GM12878 (cell line): ENCODE data around the gene LDLRAD4. TPM values are rescaled to one million over a fixed set of nuclear protein-coding genes. Genes with fewer than 3 reads are reported as not detected.

Experiments
- ATAC-seq: fragments of 200-7000 bp; cut with Tn5 transposase; 3 replicates; pipeline ENCODE4 v1.9.1; 2020; ENCODE audit warnings: mild to moderate bottlenecking, moderate library complexity
- BruUV-seq: library from RNA; stranded (reverse); fragments of 400-500 nt; replicated peaks from 2 replicates; lab custom pipeline; 2021; lab: Mats Ljungman, UMichigan
- CTCF ChIA-PET: fragments of 300-600 bp; sonication (Branson Sonifier 250); formaldehyde crosslinking; extraction: SDS; loops from one replicate; lab custom pipeline; 2021; ENCODE audit warnings: inconsistent platforms; lab: Yijun Ruan, JAX
- POLR2A ChIA-PET: fragments of 350-600 bp; formaldehyde crosslinking; extraction: SDS; loops from one replicate; lab custom pipeline; 2021; ENCODE audit warnings: inconsistent platforms; lab: Charles Lee
- RAD21 ChIA-PET: fragments of 300-600 bp; sonication (Branson Sonifier 250); formaldehyde crosslinking; loops from one replicate; lab custom pipeline; 2023; ENCODE audit warnings: antibody characterized with exemption; ENCODE audit not compliant: unreplicated experiment; lab: Charles Lee
- SMC1A ChIA-PET: fragments of 300-600 bp; sonication (Branson Sonifier 250); formaldehyde crosslinking; loops from one replicate; lab custom pipeline; 2023; ENCODE audit not compliant: unreplicated experiment, uncharacterized antibody; lab: Charles Lee
- DNase-seq: peaks from one replicate; pipeline ENCODE4 v3.0.0-alpha.2; 2011; ENCODE audit warnings: low read depth, low spot score
- FAIRE-seq: peaks from 3 replicates; lab custom pipeline; 2011; peaks lifted over from hg19 to GRCh38; lab: Jason Lieb, UNC
- H2AFZ ChIP-seq: 2 replicates; pipeline ENCODE4 v1.6.0; 2011; ENCODE audit warnings: low read depth, low read length, control low read depth; ENCODE audit not compliant: control insufficient read depth
- H3K27ac ChIP-seq: 2 replicates; pipeline ENCODE4 v1.5.1; 2011; ENCODE audit warnings: control low read depth; ENCODE audit not compliant: control insufficient read depth, insufficient read depth
- H3K27me3 ChIP-seq, 2 experiments: replicated peaks in 1 of 2; 2 replicates each; pipeline versions ENCODE4 v1.6.0 to v1.6.1; 2011; ENCODE audit warnings: low read length in 1 of 2; ENCODE audit not compliant: control insufficient read depth in 2 of 2, insufficient read depth in 2 of 2
- H3K36me3 ChIP-seq, 2 experiments: 2 replicates each; pipeline ENCODE4 v1.5.1; 2011; ENCODE audit warnings: low read length in 1 of 2; ENCODE audit not compliant: control insufficient read depth in 2 of 2, insufficient read depth in 2 of 2
- H3K4me1 ChIP-seq: 2 replicates; pipeline ENCODE4 v1.6.1; 2011; ENCODE audit warnings: mild to moderate bottlenecking, low read length, moderate library complexity, mixed read lengths; ENCODE audit not compliant: control insufficient read depth, insufficient read depth
- H3K4me2 ChIP-seq: 2 replicates; pipeline ENCODE4 v1.6.0; 2011; ENCODE audit warnings: control low read depth; ENCODE audit not compliant: control insufficient read depth, insufficient read depth
- H3K4me3 ChIP-seq: fragments of 200-600 bp; sonication (generic); 2 replicates; pipeline ENCODE4 v1.5.1; 2016
- H3K79me2 ChIP-seq: 2 replicates; pipeline ENCODE4 v1.6.0; 2011; ENCODE audit warnings: low read length; ENCODE audit not compliant: control insufficient read depth, insufficient read depth
- H3K9ac ChIP-seq: 2 replicates; pipeline ENCODE4 v1.8.0; 2011; ENCODE audit warnings: low read length, control low read depth, mixed read lengths; ENCODE audit not compliant: control insufficient read depth, insufficient read depth
- H3K9me3 ChIP-seq: replicated peaks from 3 replicates; pipeline ENCODE4 v1.5.1; 2011; ENCODE audit warnings: mild to moderate bottlenecking, low read length; ENCODE audit not compliant: control insufficient read depth, insufficient read depth
- H4K20me1 ChIP-seq: 2 replicates; pipeline ENCODE4 v1.6.0; 2011; ENCODE audit not compliant: control insufficient read depth, insufficient read depth
- MYB ChIP-seq: fragments of 150-350 bp; IDR thresholded peaks from 2 replicates; pipeline ENCODE4 v1.6.1; 2014; ENCODE audit warnings: mild to moderate bottlenecking, low read depth, low read length, borderline replicate concordance
- RBBP5 ChIP-seq: fragments of 200-600 bp; sonication (generic); conservative IDR thresholded peaks from 2 replicates; pipeline ENCODE4 v1.6.1; 2016
- WGBS: methylation state at CpG from one replicate; pipeline ENCODE4 v1.1.6; 2016; ENCODE audit warnings: low lambda C conversion rate; ENCODE audit not compliant: insufficient replicate concordance, insufficient coverage; ENCODE audit errors: missing lambda C conversion rate; 5-methylcytosine and 5-hydroxymethylcytosine counted together
- in situ Hi-C: fragments of 300-500 bp; cut with MboI; formaldehyde crosslinking; loops from 9 replicates; pipeline ENCODE4 v1.14.3; 2018; ENCODE audit warnings: mixed read lengths
- intact Hi-C: fragments of 100-400 bp; cut with micrococcal nuclease; formaldehyde crosslinking; loops from one replicate; pipeline ENCODE4 v1.14.2; 2022; ENCODE audit not compliant: unreplicated experiment
- polyA plus RNA-seq, 11 experiments: library from polyadenylated mRNA; depleted of rRNA in 4 of 11; unstranded in 6 of 11; stranded (reverse) in 5 of 11; fragments of >200 nt; fragmentation: Nextera tagmentation in 4 of 11; fragmentation: Illumina TruSeq in 1 of 11; extraction: Ambion mirVana in 4 of 11; extraction: Trizol in 1 of 11; gene quantifications; 1 replicate in 1 of 11; 2 replicates in 10 of 11; pipeline versions ENCODE4 v1.2.1 to v1.2.3, GENCODE V29; 2011 to 2016; ENCODE audit warnings: inconsistent platforms in 2 of 11, missing spikeins in 2 of 11, low read depth in 1 of 11
- total RNA-seq, 4 experiments: library from RNA; depleted of rRNA in 3 of 4; stranded (reverse); fragments of >200 nt in 3 of 4; fragmentation: Illumina TruSeq in 1 of 4; extraction: Trizol in 1 of 4; gene quantifications; 2 replicates each; pipeline versions ENCODE4 v1.2.1 to v1.2.3, GENCODE V29; 2013 to 2021
- TF ChIP-seq, protein P1 (sequence below): fragments of 450-650 bp; IDR thresholded peaks from 2 replicates; pipeline ENCODE4 v1.6.1; 2016; ENCODE audit warnings: mild to moderate bottlenecking
- TF ChIP-seq, protein P2 (sequence below): IDR thresholded peaks from 2 replicates; pipeline ENCODE4 v1.6.1; 2011; ENCODE audit warnings: low read depth, low read length, improper control_type of control experiment, borderline replicate concordance
- TF ChIP-seq, protein P3 (sequence below): fragments of 450-650 bp; IDR thresholded peaks from 2 replicates; pipeline ENCODE4 v1.6.1; 2017; ENCODE audit warnings: low read depth, mild to moderate bottlenecking, moderate library complexity

Gene LDLRAD4
- total and polyA plus RNA-seq, 10 of the 15 experiments (the other 5 are each of a cell fraction or from before 2014, with no cell fraction given): 2.7 to 16.8 (median 11.2) TPM

DNA sequence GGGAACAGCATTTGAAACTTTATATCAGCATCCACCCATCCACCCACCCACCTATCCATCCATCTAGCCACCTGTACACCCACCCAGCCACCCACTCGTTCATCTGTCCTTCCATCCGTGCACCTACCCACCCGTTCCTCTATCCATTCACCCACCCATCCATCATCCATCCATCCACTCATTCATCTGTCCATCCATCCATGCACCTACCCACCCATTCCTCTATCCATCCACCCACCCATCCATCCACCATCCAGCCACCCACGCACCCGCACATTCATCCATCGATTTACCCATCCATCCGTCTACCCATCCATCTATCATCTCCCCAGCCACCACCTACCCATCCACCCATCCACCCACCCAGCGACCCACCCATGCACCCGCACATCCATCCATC is 24.8 kb downstream of the LDLRAD4 start:
- DNase-seq (no peak), FAIRE-seq (no peak), ATAC-seq (no peak)
- 50% methylated on average over 9 of the region's 9 CpGs for WGBS
- in situ Hi-C loops (no loop called here), intact Hi-C loops (loop anchor here (10.0 kb wide), 1 partner anchor 171 kb away; no protein-coding TSS in a partner anchor)
- Histone ChIP-seq H2AFZ (no peak overlapping the region), H3K4me1 (no peaks in the 10 kb centered on the region), H3K27ac (no peak overlapping the region), H3K27me3 (peaks cover 0 to 2% of the 10 kb centered on the region in 2 experiments; a peak in 1 of 4 replicates), H3K4me2 (no peak overlapping the region), H3K36me3 (no peaks in the 10 kb centered on the region), H4K20me1 (no peaks in the 10 kb centered on the region), H3K4me3 (no peak overlapping the region), H3K9me3 (no peaks in the 10 kb centered on the region)
- ChIA-PET SMC1A (no interaction called here), RAD21 (no interaction called here), POLR2A (no interaction called here), CTCF (no interaction called here)
- BruUV-seq: no TSS peak
- TF ChIP-seq, protein P1, sequence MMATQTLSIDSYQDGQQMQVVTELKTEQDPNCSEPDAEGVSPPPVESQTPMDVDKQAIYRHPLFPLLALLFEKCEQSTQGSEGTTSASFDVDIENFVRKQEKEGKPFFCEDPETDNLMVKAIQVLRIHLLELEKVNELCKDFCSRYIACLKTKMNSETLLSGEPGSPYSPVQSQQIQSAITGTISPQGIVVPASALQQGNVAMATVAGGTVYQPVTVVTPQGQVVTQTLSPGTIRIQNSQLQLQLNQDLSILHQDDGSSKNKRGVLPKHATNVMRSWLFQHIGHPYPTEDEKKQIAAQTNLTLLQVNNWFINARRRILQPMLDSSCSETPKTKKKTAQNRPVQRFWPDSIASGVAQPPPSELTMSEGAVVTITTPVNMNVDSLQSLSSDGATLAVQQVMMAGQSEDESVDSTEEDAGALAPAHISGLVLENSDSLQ: no peak
- no peak for TF ChIP-seq MYB
- no peak for TF ChIP-seq RBBP5
- TF ChIP-seq, protein P2, sequence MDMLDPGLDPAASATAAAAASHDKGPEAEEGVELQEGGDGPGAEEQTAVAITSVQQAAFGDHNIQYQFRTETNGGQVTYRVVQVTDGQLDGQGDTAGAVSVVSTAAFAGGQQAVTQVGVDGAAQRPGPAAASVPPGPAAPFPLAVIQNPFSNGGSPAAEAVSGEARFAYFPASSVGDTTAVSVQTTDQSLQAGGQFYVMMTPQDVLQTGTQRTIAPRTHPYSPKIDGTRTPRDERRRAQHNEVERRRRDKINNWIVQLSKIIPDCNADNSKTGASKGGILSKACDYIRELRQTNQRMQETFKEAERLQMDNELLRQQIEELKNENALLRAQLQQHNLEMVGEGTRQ: no peak
- TF ChIP-seq, protein P3, sequence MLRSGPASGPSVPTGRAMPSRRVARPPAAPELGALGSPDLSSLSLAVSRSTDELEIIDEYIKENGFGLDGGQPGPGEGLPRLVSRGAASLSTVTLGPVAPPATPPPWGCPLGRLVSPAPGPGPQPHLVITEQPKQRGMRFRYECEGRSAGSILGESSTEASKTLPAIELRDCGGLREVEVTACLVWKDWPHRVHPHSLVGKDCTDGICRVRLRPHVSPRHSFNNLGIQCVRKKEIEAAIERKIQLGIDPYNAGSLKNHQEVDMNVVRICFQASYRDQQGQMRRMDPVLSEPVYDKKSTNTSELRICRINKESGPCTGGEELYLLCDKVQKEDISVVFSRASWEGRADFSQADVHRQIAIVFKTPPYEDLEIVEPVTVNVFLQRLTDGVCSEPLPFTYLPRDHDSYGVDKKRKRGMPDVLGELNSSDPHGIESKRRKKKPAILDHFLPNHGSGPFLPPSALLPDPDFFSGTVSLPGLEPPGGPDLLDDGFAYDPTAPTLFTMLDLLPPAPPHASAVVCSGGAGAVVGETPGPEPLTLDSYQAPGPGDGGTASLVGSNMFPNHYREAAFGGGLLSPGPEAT: no peak
- TF ChIP-seq, all 136 proteins: peak for 0
- Histone ChIP-seq H3K79me2 (no peaks in the 10 kb centered on the region), H3K9ac (no peak overlapping the region)
